Measurements from ENCODE around the gene LCNL1.

Gene LCNL1

DNA sequence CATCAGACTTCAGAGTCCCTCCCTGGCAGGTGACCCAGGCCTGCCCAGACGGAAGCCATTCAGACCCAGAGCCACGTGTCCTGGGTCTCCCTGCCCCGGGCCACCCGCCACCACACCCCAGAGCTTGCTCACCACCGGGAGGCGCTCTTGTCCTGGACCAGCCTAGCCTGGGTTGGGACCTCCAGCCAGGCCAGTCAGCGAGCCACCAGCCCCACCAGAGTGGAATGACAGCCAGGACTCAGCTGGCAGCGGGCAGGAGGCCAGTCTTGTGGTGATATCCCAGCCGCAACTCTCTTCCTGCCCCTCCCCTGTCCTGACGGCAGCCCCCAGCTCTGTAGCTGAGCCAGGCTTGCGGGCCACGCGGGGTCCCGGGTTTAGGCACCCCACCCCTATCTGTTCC is 7.1 kb upstream of the LCNL1 start:
- no peak for DNase-seq (ENCODE audit: low read depth, low spot score)

GRCh38 chr9:136977223-136977622 is 5.6 kb upstream of the LCNL1 start, which contains the start of gene PTGDS:
Gene PTGDS, plus strand, starts transcription at chr9:136977504. Its CDS starts 75 bp downstream, at chr9:136977579.
- DNase-seq (ENCODE audit: low read depth, low spot score) = no peak

DNA sequence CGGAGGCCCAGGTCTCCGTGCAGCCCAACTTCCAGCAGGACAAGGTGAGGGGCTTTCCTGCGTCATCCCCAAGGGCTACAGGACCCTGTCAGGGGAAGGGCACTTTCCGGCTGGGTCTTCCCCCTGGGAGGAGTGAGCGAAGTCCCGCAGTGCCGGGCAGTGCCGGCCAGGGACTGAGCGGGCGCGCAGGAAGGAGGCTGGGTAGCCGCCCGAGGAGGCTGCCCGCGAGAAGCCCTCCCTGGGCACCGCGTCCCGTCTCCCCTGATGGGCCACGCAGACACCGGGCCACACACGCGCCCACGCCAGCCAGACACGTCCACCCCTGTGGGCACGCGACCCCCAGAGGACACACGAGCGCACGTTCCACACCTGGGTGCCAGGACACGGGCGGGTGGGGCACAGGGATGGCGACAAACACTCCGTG is 5.1 kb upstream of the LCNL1 start:
- DNase-seq (ENCODE audit: low read depth, low spot score) = no peak

DNA sequence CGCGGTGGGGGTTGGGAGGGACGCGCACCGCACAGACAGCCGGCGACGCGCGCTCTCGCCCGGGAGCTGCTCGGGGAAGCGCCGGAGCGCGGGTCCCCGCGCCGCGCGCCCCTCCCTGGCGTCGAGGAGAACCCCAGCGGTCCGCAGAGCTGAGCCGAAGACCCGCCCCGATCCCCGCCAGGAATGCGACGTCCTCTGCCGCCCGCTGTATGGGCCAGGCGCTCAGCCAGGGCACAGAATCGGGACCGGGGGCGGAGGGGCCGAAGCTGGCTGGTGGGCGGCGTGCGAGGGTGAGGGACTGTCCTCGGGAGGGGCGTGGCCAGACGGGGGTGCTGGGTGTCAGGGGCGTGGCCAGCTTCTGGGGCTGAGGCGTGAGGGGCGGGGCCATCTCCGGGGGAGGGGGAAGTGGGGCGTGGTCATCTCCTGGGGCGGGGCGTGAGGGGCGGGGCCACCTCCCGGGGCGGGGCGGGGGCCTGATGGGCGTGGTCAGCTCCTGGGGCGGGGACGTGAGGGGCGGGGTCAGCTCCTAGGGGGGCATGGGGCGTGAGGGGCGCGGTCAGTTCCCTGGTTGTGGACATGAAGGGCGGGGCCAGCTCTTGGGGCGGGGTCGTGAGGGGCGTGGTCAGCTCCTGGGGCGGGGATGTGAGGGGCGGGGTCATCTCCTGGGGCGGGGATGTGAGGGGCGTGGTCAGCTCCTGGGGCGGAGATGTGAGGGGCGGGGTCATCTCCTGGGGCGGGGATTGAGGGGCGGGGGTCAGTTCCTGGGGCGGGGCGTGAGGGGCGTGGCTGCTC is 4.5 kb upstream of the LCNL1 start:
- peak; percentile 39 for DNase-seq (ENCODE audit: low read depth, low spot score)

DNA sequence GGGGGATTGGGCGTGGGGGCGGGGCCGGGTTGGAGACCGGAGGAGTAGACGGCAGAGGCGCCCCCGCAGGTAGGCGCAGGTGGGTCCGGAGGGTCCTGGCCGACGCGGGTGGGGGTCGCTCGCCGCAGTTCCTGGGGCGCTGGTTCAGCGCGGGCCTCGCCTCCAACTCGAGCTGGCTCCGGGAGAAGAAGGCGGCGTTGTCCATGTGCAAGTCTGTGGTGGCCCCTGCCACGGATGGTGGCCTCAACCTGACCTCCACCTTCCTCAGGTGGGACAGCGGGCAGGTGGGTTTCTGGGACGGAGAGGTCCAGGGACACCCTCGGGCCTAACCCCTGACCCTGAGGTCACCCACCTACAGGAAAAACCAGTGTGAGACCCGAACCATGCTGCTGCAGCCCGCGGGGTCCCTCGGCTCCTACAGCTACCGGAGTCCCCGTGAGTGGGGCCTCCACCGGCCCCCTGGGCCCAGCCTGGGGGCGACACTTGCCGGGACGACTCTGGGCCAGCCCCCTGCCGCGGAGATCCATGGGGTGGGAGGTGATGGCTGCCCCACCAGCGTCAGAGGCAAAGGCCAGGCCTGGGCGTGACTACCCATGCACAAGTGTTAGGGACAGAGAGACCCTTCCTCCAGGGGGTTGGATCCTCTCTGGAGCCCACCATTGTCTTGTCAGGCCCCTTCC is 3.8 kb upstream of the LCNL1 start:
- DNase-seq (ENCODE audit: low read depth, low spot score) = no peak

DNA sequence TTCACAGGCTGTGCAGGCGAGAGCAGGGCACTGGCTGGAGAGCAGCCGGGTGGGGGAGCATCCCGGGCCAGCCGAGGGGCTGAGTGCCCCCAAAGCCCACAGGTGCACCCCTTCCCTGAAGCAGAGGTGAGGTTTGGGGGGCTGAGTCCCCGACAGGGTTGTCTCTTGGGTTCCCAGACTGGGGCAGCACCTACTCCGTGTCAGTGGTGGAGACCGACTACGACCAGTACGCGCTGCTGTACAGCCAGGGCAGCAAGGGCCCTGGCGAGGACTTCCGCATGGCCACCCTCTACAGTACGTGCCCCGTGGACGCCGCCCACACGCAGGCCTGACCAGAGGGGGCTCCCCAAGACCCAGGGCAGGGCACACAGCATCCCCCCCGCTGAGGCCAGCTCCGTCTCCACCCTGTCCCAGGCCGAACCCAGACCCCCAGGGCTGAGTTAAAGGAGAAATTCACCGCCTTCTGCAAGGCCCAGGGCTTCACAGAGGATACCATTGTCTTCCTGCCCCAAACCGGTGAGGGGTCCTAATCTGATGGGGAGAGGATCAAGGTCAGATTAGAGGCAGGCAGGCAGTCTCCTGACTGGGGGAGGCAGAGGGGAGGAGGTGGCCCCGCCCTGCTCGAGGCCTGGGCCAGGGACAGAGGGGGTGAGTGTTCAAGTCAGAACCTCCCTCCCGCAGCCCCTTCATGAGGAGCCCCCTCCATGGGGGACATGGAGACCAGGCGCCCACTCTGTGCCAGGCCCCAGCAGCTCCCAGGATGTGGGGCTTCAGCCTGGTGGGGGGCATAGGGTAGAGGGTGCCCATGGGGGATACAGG is 2.8 kb upstream of the LCNL1 start:
- no peak for DNase-seq (ENCODE audit: low read depth, low spot score)

DNA sequence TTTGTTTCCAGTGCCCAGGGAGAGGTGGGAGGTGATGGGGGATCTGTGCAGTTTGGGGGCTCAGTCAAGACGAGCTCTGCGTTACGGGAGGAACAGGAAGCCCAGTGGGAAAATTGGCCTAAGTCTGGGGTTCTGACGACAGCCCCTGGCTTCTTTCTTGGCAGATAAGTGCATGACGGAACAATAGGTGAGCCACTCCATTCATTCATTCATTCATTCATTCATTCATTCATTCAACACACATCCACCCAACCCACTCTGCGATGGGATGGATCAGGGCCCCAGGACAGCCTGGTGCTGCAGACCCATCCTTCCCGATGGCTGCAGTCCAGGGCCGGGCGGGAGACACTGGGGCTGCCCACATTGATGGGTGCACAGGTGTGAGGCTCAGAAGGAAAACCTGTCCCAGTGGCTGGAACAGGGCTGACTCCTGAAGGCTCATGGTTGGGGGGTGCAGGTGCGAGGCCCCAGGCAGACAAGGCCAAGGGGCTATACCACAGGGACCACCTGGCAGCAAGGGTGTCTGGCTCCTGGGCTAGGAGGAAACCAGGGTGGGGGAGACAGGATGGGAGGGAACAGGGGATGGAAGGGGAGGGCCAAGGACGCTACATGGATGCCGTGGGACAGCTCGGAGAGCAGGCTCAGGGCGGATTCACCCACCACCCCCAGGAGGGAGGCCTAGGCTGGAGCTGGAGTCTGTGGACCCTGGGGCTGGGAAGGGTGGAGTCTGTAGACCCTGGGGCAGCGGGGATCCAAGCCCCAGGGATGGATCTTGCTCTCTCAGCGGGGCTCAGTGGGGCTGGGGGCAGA is 1.9 kb upstream of the LCNL1 start:
- no peak for DNase-seq (ENCODE audit: low read depth, low spot score)

- DNase-seq (ENCODE audit: low read depth, low spot score) = no peak
These were observed 1.1 kb upstream of the LCNL1 start for GRCh38 chr9:136981588-136982231.

DNA sequence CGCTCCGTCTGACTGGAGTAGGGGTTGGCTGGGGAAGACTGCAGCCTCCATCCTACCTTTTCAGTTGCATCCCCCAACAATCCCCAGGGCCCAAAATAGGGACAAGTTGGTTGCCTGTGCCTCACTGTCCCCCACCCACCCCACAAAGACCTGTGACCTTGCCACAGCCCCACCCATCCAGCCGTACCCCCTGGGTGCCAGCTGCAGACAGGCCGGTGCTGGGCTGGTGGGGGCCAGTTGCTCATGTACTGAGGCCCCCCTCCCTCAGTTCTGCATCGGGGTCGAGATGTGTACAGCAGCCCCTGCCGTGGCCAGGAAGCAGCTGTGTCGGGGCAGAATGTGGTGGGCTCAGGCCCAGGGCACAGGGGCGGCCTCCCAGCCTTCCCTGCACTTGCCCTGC is 374 bp downstream of the LCNL1 start:
- no peak for DNase-seq (ENCODE audit: low read depth, low spot score)

- DNase-seq (ENCODE audit: low read depth, low spot score) = no peak
These were observed 992 bp downstream of the LCNL1 start for GRCh38 chr9:136983656-136984314.

DNA sequence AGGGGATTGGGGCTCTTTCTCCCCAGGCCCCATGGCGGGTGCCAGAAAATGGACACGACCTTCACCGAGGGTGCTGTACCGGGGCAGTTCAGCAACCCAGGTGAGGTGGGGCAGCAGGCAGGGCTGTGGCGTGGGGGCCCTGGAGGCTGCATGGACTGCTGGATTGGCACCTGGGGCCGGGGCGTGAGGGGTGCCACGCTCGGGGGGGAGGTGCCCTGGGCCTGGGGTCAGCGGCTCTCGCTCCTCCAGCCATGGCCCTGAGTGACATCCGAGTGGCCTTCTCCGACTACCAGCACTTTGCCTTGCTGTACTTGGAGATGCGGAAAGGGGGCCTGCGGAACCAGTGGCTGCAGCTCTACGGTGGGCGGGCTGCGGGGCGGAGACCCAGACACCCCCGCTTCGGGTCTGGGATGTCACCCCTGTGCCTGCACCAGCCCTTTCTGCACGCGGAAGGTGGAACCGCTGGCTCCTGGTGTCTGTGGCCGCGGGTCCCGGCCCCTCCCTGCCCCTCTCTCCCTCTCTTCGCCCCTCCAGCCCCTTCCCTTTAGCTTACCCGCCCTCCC is 1.8 kb downstream of the LCNL1 start:
- DNase-seq (ENCODE audit: low read depth, low spot score) = no peak

GRCh38 chr9:136985027-136985602 is 2.3 kb downstream of the LCNL1 start:
- no peak for DNase-seq (ENCODE audit: low read depth, low spot score)

- DNase-seq (ENCODE audit: low read depth, low spot score) = no peak
These were observed 3.1 kb downstream of the LCNL1 start for GRCh38 chr9:136985853-136986252.

- no peak for DNase-seq (ENCODE audit: low read depth, low spot score)
These were observed 6.1 kb downstream of the LCNL1 start for GRCh38 chr9:136988872-136989271.

GRCh38 chr9:136990242-136990911 is 7.6 kb downstream of the LCNL1 start:
- DNase-seq (ENCODE audit: low read depth, low spot score) = no peak

GRCh38 chr9:136991993-136992818 is 9.4 kb downstream of the LCNL1 start, which contains the start of gene PAXX:
Gene PAXX, plus strand, starts transcription at chr9:136992422. Its CDS starts 22 bp downstream, at chr9:136992444.
- DNase-seq (ENCODE audit: low read depth, low spot score) = peak; percentile 83

DNA sequence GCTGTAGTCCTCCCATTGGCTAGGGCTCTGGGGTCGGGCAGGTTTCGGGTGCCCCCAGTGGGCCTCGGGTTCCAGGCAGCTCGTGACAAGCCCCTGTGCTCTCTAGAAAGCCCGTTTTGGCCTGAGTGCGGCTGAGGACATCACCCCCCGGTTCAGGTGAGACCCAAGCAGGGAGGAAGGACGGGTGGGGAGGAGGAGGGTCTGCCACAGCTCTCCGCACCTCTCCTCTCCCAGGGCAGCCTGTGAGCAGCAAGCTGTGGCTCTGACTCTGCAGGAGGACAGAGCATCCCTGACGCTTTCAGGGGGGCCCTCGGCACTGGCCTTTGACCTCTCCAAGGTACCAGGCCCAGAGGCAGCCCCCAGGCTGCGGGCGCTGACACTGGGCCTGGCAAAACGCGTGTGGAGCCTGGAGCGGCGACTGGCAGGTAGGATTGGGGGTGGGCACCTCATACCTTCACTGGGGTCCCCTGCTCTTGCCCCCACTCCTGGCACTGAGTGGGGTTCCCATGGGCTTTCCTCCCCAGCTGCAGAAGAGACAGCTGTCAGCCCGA is 10.1 kb downstream of the LCNL1 start:
- no peak for DNase-seq (ENCODE audit: low read depth, low spot score)
